GM21825 (cell line): ENCODE data around the gene AGAP2.
A peak's percentile ranks its signal among the peaks of the same experiment; 100 is the strongest.

Experiments
- ATAC-seq: cut with Tn5 transposase; IDR thresholded peaks from one replicate; pipeline ENCODE4 v1.9.1; 2021; ENCODE audit warnings: mild to moderate bottlenecking, moderate library complexity; ENCODE audit not compliant: unreplicated experiment

Gene AGAP2

GRCh38 chr12:57769594-57769993 lies 31.1 kb upstream of the AGAP2 start:
- no peak for ATAC-seq

GRCh38 chr12:57767876-57768275 lies 29.3 kb upstream of the AGAP2 start:
- no peak for ATAC-seq

- no peak for ATAC-seq
Observed at GRCh38 chr12:57767305-57767698, 28.8 kb upstream of the AGAP2 start.

GRCh38 chr12:57766464-57767304 lies 28.1 kb upstream of the AGAP2 start, which contains the start of gene CYP27B1:
Gene CYP27B1, minus strand, starts transcription at chr12:57767078. Its CDS starts 37 bp downstream, at chr12:57767041.
- no peak for ATAC-seq

GRCh38 chr12:57765698-57766463 lies 27.3 kb upstream of the AGAP2 start:
- ATAC-seq = no peak

DNA sequence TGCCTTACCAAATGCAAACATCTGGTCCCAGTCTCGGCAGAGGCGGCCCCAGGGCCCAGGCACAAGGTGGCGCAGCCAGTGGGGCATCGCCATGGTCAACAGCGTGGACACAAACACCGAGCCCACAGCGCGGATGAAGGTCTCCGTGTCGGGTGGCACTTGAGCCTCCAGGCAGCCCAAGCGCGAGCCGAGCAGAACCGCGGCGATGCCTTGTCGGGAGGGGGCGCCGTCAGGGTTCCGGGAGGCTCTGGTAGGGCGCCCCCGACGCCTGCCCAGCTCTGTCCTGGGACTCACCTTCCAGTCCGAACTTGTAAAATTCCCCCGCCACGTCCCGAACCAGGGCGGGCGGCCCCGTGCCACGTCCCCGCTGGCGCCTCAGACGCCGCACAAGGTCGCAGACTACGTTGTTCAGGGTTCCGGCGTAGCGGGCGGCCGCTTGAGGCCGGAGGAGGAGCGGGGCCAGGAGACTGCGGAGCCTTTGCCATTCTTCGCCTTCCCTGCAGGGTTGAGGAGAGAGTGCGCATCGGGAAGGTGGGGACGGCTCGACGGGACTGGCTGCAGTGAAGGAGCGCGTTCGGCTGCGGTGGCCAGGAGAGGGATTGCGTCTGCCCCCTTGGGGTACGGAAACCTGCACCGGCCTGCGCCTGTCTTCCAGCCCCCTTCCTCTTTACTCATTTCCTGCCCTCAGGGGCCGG lies 26.6 kb upstream of the AGAP2 start:
- ATAC-seq = no peak

GRCh38 chr12:57764662-57765002 lies 26.1 kb upstream of the AGAP2 start:
- no peak for ATAC-seq

DNA sequence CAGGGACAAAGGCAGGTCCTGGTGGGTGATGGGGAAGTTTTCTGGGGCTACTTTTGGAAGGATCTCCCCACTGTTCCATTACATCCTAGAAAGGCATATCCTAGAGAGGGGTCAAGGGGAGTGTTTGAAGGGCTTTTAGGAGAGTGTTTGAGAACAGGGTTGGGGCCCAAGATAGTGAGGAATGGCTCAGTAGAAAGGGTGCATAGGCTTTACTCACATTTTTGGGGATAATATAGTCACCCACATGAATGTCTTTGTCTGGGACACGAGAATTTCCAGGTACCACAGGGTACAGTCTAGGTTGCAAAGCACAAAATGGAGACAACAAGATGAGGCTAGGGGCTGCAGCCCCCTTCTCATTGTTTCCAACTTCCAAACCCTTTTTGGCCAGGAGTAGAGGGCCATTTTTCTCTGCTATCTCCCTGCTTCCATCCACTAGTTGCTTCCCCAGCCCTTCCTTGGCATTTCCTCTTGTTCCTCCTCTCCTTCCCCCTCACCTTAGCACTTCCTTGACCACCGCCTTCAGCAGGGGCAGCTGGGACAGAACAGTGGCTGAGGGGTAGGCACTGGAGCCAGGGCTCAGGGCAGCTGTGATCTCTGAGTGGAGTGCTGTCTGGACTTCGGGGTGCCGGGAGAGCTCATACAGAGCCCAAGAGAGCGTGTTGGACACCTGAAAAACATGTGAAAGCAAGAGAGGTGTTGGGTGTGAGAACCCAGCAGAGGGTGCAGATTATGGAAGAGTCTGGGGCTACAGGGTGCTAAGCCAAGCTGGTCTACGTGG lies 25.5 kb upstream of the AGAP2 start:
- no peak for ATAC-seq

GRCh38 chr12:57762463-57762862 lies 23.9 kb upstream of the AGAP2 start:
- no peak for ATAC-seq

- no peak for ATAC-seq
Observed at GRCh38 chr12:57761391-57761998, 23.0 kb upstream of the AGAP2 start.

DNA sequence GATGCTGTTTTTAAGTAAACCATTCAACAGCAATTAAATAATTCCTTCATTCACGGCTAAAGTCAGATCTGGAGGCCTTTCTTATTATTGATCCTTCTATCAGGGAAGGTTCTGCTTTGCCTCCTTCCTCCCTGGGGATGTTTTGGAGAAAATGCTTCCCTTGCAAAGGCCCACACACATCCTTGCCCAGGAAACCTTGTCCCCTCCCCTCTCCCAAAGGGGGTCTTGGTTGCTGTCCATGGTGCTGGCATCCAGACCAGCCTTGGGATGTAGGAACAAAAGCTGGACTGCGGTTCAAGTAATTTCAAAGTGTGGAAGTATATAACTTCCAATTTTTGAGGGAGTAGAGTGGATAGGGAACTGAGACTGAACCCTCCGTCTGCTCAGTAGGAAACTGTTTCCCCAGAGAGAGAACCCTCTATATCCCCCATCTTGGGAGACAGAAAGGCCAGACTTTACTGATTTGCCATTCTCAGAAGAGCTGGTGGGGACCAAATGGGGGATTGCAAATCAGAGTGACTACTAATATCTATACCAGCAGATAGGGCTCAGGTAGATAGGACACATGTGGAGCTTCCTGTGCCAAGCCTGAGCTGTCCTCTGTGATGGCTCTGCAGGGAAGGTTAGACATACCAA lies 21.9 kb upstream of the AGAP2 start:
- no peak for ATAC-seq

- ATAC-seq = no peak
Observed at GRCh38 chr12:57759360-57759980, 20.9 kb upstream of the AGAP2 start.

DNA sequence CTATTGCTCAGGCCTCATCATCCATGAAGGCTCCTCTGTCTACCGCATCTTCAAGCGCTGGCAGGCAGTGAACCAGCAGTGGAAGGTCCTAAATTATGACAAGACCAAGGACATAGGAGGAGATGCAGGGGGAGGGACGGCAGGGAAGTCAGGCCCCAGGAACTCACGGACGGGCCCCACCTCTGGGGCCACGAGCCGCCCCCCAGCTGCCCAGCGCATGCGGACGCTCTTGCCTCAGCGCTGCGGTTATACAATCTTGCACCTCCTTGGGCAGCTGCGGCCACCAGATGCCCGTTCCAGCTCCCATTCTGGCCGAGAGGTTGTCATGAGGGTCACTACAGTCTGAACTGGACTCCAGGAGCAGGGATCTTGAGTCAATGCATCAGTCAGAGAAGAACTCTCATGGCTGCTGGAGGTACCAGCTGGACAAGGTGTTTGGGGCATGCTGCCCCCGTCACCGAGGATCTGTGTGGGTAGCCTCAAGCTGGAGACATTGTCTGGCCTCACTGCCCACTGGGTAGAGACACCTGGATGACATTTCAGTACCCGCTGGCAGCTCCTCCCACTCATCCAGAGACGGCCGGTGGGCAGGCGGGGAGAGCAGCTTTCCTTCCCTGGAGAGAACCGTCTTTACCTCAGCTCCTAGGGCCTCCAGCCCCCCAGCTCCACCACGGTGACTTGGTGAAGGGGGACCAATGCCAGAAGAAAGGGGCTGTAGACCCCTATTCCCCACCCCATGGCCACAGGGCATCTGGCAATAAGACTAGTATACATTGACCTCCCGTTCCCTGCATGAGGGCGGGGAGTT lies 20.2 kb upstream of the AGAP2 start:
- ATAC-seq = no peak

- ATAC-seq = no peak
Observed at GRCh38 chr12:57757771-57758170, 19.2 kb upstream of the AGAP2 start.

DNA sequence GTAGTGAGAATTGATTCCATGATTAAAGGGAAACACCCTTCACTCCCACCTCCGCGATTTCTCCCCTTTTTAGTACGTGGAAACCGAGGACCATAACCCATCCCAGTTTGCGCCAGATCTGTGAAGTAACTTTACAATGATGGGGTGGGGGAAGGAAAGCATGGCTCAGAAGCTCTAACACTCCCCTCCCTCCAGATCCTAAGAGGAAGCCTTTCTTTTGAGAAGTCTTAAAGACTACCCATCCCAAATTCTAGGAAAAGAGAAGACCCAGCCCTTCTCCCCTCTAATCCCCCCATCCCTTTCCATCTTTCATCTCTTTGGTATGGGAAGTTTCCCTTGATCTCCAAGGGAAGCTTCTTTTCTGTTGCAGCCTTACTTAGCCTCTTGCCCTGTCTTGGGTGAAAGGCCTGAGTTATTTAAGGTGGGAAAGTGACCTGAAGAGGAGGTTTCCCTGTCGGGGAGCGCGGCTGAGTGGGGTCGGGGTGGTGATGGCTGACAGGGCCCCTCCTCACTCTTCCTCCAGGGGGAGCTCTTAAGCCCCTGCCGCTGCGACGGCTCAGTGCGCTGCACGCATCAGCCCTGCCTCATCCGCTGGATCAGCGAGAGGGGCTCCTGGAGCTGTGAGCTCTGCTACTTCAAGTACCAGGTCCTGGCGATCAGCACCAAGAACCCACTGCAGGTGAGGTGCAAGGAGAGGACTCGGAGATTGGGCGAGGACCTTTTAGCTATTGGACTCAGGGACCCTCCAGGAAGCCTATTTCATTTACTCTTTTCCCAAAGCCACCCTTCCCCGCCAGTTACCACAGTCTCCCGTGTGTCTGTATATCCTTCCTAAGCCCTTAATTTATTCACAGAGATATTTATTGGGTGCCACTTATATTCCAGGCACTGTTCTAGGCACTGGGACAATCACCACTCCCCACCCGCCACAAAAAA lies 18.1 kb upstream of the AGAP2 start:
- peak; percentile 22 for ATAC-seq

- no peak for ATAC-seq
Observed at GRCh38 chr12:57755454-57756372, 17.2 kb upstream of the AGAP2 start.

DNA sequence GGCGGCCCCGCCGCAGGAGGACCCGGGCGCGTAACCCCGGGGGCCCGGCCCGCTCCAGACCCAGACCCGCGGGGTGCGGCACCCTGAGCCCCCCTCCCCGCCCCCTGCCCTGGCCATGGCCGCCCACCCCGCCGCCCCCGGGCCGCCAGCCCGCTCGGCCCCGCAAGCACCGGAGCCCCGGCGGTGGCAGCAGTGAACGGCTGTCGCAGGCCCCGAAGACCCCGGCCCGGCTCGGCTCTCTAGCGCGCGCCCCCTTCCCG lies 16.6 kb upstream of the AGAP2 start:
- no peak for ATAC-seq
